Epithelial cell of esophagus (primary cell): ENCODE measurements around the gene CA11.
"Not testable (repeated sequence)": the region's sequence is repeated elsewhere in the genome, so short reads cannot be mapped to it uniquely, and the experiment has no call there.

Source experiments
- DNase-seq: peaks from one replicate; pipeline ENCODE4 v3.0.0; 2010; ENCODE audit warnings: low read depth
- H3K4me3 ChIP-seq: 2 replicates; pipeline ENCODE4 v1.5.1; 2011; ENCODE audit warnings: mild to moderate bottlenecking, low read length, control low read depth
- TF ChIP-seq, protein P1 (sequence below): IDR thresholded peaks from 2 replicates; pipeline ENCODE4 v1.5.1; 2011; ENCODE audit warnings: low read depth, mild to moderate bottlenecking, low read length, control low read depth, inconsistent platforms; ENCODE audit not compliant: insufficient read depth; ENCODE audit errors: missing control alignments

CA11 gene

DNA sequence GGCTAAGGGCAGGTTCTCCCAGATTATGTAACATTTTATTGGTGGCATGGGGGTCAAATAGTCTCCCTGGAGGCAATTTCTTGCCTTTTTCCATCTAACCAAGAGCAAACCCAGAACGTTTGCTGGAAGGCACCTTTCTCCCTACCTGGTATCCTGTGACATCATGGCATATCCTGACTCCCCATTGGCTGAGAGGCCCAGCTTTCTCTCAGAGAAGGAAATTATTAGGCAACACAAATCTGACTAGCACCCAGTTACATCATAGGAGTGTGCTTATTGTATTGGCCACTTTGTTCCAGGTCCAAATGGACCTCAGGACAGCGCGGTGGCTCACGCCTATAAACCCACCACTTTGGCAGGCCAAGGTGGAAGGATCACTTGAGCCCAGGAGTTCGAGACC lies 13.8 kb upstream of the CA11 start:
- peak; percentile 78 for DNase-seq
- TF ChIP-seq, protein P1, sequence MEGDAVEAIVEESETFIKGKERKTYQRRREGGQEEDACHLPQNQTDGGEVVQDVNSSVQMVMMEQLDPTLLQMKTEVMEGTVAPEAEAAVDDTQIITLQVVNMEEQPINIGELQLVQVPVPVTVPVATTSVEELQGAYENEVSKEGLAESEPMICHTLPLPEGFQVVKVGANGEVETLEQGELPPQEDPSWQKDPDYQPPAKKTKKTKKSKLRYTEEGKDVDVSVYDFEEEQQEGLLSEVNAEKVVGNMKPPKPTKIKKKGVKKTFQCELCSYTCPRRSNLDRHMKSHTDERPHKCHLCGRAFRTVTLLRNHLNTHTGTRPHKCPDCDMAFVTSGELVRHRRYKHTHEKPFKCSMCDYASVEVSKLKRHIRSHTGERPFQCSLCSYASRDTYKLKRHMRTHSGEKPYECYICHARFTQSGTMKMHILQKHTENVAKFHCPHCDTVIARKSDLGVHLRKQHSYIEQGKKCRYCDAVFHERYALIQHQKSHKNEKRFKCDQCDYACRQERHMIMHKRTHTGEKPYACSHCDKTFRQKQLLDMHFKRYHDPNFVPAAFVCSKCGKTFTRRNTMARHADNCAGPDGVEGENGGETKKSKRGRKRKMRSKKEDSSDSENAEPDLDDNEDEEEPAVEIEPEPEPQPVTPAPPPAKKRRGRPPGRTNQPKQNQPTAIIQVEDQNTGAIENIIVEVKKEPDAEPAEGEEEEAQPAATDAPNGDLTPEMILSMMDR, result no peak
- no peak overlapping the region for H3K4me3 ChIP-seq

DNA sequence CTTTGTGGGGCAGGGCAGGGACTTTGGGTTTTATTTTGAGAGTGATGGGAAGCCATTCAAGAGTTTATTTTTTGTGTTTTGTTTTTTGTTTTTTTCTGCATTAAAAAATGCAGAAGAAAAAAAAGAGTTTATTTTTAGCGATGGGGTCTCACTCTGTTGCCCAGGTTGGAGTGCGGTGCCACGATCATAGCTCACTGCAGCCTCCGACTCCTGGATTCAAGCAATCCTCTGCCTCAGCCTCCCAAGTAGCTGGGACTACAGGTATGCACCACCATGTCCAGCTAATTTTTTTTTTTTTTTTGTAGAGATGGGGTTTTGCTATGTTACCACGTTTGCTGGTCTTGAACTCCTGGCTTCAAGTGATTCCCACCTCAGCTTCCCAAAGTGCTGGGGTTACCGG lies 12.5 kb upstream of the CA11 start:
- DNase-seq, result no peak

DNA sequence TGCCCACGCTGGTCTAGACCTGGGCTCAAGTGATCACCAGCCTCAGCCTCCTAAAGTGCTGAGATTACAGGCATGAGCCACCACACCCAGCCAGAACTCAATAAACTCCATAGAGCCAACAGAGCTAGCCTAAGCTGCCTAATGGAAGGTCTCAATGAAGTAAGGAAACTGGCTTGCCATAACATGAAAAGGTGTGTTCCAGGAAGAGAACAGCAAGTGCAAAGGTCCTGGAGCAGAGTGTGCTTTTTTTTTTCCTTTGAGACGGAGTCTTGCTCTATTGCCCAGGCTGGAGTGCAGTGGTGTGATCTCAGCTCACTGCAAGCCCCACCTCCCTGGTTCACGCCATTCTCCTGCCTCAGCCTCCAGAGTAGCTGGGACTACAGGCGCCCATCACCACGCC lies 11.8 kb upstream of the CA11 start:
- not testable (repeated sequence) for H3K4me3 ChIP-seq, DNase-seq

More for the DNA sequence above, 12.5 kb upstream of the CA11 start:
- TF ChIP-seq, protein P1, result no peak
- H3K4me3 ChIP-seq, result no peak overlapping the region

DNA sequence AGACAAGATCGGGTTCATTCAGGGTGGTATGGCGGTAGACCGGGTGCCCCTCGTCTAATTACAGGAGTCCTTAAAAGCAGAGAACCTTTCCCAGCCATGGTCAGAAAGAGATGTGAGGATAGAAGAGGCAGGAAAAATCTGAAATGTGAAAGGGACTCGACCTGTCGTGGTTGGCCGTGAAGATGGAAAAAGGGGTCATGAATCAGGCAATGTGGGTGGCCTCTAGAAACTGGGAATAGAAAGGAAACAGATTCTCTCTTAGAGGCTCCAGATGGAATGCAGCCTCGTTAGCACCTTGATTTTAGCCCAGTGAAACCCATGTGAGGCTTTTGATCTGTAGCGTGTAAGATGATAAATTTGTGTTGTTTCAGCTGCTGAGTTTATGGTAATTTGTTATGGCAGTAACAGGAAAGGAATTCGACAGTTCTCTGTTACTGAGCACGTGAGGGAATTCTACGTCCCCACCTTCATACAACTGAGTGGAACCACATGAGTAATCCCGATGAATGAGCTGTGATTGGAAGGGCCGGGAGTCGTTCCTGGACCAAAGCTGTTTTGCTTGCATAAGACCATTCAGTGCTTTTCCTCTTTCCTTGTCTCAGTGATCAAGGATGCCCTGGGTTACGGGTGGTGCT lies 11.0 kb upstream of the CA11 start:
- peak; percentile 95 for DNase-seq
- no peak overlapping the region for H3K4me3 ChIP-seq
- TF ChIP-seq, protein P1, result no peak

DNA sequence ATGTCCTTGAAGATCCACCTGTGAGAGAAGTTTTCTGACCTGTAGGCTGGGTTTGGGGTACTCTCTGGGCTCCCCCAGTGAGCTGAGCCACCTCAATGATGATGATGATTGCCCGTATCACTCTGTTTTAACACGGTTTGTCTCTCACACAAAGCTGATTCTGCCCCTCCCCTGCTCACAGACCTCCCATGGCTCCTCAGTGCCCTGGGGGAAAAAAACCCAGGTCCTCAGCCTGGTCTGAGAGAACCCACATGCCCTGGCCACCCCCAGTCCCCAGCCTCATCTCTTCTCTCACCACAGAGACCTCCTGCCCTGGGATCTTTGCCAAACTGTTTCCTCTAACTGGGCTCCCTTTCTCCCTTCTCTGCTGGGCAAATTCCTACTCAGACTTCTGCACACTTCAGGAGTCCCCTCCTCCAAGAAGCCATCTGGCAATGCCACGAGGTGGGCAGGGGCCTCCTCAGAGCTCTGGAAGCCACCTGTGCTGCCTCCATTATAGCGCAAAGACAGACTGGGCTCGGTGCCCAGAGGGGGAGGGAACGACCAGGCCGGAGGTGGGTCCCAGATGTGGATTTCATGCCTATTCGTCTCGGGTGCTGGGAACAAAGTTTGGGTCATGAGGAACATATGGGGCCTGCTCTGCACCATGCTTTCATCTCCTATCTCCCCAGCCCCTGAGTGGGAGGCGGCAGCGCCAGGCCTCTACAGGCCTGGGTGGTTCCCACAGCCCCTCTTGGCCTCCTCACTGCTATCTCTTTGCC lies 8.5 kb upstream of the CA11 start:
- no peak overlapping the region for H3K4me3 ChIP-seq
- TF ChIP-seq, protein P1, result no peak
- no peak for DNase-seq

DNA sequence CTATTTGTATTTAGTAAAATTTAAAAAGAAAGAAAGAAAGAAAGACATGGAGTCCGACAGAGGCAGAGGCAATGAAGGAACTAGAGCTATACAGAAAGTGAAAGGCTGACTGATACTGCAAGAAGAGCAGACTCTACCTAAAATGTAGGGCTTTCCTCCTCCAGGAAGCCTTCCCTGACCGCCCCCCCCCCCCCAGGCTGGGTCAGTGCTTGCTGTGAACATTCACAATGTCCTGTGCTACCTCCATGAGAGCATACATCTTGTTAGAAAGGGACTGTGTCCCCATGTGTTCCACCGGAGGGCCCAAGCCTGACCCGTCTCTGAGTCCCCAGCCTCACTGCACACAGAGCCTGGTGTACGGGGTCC lies 5.7 kb upstream of the CA11 start:
- no peak for DNase-seq
- TF ChIP-seq, protein P1, result no peak
- H3K4me3 ChIP-seq, result no peak overlapping the region

DNA sequence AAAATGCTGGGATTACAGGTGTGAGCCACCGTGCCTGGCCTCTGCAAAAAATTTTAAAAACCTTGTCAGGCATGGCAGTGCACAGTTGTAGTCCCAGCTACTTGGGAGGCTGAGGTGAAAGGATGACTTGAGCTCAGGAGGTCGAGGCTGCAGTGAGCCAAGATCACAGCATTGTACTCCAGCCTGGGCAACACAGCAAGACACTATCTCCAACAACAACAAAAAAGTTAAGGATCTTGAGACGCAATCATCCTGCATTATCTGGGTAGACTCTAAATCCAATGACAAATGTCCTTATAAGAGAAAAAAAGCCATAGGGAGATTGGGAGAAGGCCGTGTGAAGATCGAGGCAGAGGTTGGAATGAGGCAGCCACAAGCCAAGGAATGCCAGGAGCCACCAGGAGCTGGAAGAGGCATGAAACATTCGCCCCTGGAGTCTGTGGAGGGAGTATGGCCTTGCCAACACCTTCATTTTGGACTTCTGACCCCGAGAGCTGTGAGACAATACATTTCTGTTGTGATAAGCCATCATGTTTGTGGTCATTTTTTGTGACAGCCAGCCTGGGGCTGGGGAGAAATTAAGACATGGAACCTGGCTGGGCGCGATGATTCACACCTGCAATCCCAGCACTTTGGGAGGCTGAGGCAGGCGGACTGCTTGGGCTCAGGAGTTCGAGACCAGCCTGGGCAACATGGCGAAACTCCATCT lies 5.1 kb upstream of the CA11 start:
- TF ChIP-seq, protein P1, result no peak
- no peak for DNase-seq
- no peak overlapping the region for H3K4me3 ChIP-seq
